GM13977 (cell line): Measurements from ENCODE around the gene GPR108.
A peak's percentile ranks its signal among the peaks of the same experiment; 100 is the strongest.
"Not testable (repeated sequence)": the region's sequence is repeated elsewhere in the genome, so short reads cannot be mapped to it uniquely, and the experiment has no call there.

Experiments used
- DNase-seq: peaks from one replicate; pipeline ENCODE4 v3.0.0; 2012; ENCODE audit warnings: low spot score
- in situ Hi-C: fragments of 300-500 bp; cut with MboI; formaldehyde crosslinking; loops from one replicate; pipeline ENCODE4 v1.12.0; 2022; ENCODE audit warnings: low sequenced_read_pairs, low pct_unique_long_range_greater_than_20kb, mixed read lengths, inconsistent platforms; ENCODE audit not compliant: unreplicated experiment
- TF ChIP-seq, protein P1 (sequence below): IDR thresholded peaks from 2 replicates; pipeline ENCODE4 v1.5.1; 2012; ENCODE audit warnings: mild to moderate bottlenecking, control low read depth; ENCODE audit not compliant: insufficient read depth; ENCODE audit errors: extremely low read depth, missing control alignments

Gene GPR108

DNA sequence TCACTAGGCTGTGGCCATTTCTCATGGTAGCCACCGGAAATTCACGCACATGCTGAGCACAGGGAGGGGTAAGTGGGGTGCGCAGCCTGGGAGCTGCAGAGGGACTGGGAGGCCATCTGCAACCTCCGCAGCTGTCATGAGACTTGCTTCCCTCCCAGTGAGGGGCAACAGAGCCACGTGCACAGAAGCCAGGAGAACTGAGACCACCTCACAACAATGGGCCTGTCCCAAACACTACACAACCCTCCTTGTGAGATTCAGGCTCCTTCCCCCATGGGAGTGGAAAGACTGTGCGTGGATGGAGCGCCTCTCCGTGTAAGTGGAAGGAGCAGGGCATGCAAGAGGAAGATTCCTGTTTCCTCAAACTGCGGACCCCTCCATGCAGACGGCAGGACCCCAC, 25.8 kb downstream of the GPR108 start:
- no peak for DNase-seq
- TF ChIP-seq, protein P1, sequence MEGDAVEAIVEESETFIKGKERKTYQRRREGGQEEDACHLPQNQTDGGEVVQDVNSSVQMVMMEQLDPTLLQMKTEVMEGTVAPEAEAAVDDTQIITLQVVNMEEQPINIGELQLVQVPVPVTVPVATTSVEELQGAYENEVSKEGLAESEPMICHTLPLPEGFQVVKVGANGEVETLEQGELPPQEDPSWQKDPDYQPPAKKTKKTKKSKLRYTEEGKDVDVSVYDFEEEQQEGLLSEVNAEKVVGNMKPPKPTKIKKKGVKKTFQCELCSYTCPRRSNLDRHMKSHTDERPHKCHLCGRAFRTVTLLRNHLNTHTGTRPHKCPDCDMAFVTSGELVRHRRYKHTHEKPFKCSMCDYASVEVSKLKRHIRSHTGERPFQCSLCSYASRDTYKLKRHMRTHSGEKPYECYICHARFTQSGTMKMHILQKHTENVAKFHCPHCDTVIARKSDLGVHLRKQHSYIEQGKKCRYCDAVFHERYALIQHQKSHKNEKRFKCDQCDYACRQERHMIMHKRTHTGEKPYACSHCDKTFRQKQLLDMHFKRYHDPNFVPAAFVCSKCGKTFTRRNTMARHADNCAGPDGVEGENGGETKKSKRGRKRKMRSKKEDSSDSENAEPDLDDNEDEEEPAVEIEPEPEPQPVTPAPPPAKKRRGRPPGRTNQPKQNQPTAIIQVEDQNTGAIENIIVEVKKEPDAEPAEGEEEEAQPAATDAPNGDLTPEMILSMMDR, result no peak
- in situ Hi-C loops, result no loop called here

DNA sequence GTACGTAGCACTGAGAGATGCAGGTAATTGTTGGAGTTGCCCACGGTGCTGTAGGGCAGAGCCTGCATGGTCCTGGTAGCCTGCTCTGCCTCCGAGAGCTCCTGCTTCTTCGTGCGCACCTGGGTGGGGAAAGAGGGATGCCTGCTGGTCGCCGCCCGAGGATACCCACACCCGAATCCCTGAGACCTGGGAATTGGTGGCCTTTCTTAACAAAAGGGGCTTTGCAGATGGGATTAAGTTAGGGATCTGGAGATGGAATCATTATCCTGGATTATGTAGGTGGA, 26.4 kb downstream of the GPR108 start:
- TF ChIP-seq, protein P1, result no peak
- peak; percentile 23 for DNase-seq
- in situ Hi-C loops, result no loop called here

DNA sequence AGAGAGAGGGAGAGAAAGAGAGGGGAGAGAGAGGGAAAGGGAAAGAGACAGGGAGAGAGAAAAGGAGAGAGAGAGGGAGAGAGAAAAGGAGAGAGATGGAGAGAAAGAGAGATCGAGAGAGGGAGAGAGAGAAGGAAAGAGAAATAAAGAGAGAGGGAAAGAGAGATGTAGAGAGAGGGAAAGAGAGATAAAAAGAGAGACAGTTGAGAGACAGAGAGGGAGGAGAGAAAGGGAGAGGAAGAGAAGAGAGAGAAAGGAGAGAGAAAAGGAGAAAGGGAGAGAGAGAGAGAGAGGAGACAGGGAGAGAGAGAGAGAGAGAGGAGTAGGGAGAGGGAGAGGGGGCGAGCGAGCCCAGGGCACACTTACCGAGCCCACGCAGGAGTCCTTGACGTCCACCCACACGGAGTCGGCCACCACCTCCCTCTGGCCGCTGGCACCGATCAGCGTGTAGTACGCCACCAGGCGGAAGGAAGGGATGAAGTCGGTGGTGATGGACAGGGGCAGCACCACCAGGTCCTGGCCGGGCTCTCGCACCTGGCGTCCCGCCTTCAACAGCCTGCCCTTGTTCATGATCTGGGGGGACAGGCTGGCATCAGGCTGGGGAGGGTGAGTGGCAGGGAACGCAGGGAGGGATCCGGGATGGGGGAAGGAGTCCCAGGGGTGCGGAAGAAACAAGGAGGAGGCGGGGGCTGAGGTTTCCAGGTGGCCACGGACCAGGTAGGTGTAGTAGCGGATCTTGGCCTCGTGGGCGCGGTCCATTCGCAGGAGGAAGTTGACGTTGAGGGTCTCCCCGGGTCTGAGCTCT, 26.9 kb downstream of the GPR108 start:
- in situ Hi-C loops, result no loop called here
- DNase-seq, result no peak
- TF ChIP-seq, protein P1, result no peak

DNA sequence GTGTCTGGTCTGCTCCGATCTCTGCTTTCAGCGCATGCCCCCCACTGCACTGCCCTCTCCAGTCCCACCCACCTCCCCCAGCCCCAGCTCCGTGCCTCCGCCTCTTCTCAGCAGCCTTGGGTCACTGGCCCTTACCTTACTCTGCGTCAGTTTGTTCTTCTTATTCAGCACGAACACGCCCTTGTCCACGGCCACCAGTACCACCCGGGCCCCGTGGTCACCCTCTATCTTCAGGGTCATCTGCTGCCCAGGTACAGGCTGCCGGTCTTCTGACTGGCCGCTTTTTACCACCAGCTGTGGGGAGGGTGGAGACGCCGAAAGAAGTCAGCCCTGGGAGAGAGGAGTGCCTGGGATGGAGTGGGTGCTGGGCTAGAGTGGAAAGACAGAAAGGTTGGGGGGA, 27.8 kb downstream of the GPR108 start:
- in situ Hi-C loops, result no loop called here
- TF ChIP-seq, protein P1, result no peak
- DNase-seq, result no peak

DNA sequence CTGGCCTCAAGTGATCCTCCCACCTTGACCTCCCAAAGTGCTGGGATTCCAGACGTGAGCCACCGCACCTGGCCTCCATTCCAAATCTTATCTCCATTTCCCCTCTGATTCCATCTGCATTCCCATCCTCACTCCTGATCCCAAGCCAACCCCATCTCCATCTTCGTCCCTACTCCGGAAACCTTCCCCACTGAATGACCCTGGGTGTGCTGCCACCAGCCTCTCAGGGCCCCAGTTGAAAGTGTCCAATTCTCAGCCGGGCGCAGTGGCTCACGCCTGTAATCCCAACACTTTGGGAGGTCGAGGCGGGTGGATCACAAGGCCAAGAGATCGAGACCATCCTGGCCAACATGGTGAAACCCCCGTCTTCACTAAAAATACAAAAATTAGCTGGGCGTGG, 28.5 kb downstream of the GPR108 start:
- DNase-seq, in situ Hi-C loops: not testable (repeated sequence)

DNA sequence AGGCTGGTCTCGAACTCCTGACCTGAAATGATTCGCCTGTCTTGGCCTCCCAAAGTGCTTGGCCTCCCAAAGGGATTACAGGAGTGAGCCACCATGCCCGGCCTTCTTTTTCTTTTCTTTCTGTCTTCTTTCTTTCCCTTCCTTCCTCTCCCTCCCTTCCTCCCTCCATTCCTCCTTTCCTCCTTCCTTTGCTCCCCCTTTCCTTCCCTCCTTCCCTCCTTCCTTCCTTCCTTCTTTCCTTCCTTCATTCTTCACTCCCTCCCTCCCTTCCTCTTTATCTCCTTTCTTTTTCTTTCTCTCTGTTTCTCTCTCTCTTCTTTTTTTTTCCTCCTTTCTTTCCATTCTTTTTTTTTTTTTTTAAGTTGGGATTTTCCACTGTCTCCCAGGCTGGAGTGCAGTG, 29.0 kb downstream of the GPR108 start:
- in situ Hi-C loops, result no loop called here
- TF ChIP-seq, protein P1, result no peak
- no peak for DNase-seq

DNA sequence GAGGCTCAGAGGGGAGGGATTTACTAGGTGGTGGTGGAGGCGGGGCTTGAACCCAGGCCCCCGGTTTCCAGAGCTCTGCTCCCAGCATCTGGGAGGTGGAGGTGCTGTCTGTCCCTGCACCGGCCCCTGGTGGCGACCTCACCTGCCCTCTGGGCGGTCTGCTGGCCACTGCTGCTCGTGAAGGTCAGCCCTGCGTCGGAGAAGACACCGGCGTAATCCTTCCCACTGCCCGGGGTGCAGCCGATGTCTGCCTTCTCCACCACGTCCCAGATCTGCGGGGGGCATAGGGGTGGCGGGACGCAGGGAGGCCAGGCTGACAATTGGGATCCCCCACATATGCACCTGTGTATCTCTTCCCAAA, 29.7 kb downstream of the GPR108 start:
- DNase-seq, result no peak
- TF ChIP-seq, protein P1, result no peak
- in situ Hi-C loops, result no loop called here
